CD4-positive, alpha-beta T cell (primary cell): ENCODE results near the gene CHI3L2. TPM values are rescaled to one million over a fixed set of nuclear protein-coding genes. Genes with fewer than 3 reads are reported as not detected.

ENCODE experiments used
- ATAC-seq: fragments of 200-7000 bp; cut with Tn5 transposase; one replicate; pipeline ENCODE4 v1.10.0; 2022; ENCODE audit warnings: mild to moderate bottlenecking; ENCODE audit not compliant: poor library complexity
- CTCF ChIA-PET: fragments of 350-600 bp; sonication (Branson Sonifier 250); formaldehyde crosslinking; loops from one replicate; lab custom pipeline; 2021; ENCODE audit warnings: antibody characterized with exemption, inconsistent platforms; lab: Charles Lee
- POLR2A ChIA-PET: fragments of 350-600 bp; sonication (Branson Sonifier 250); formaldehyde crosslinking; loops from one replicate; lab custom pipeline; 2021; ENCODE audit warnings: antibody characterized with exemption, inconsistent platforms; lab: Charles Lee
- DNase-seq, 14 experiments: peaks; one replicate each; pipeline ENCODE4 v3.0.0-alpha.2; 2013 to 2020; ENCODE audit warnings: mixed read lengths in 2 of 14
- H3K27ac ChIP-seq, 2 donors: one replicate each; pipeline versions ENCODE4 v1.5.1 to v1.7.0; 2013; ENCODE audit warnings: low read length in 2 of 2, low read depth in 1 of 2, mild to moderate bottlenecking in 1 of 2
- H3K27me3 ChIP-seq, 2 experiments: 1 replicate in 1 of 2; 2 replicates in 1 of 2; pipeline versions ENCODE4 v1.6.1 to v1.7.0; 2013; ENCODE audit warnings: low read length in 2 of 2, control low read depth in 1 of 2, mild to moderate bottlenecking in 1 of 2, moderate library complexity in 1 of 2; ENCODE audit not compliant: insufficient read depth in 2 of 2, control insufficient read depth in 1 of 2
- H3K36me3 ChIP-seq: one replicate; pipeline ENCODE4 v1.6.1; 2013; ENCODE audit warnings: low read length, control low read depth; ENCODE audit not compliant: insufficient read depth
- H3K4me1 ChIP-seq: one replicate; pipeline ENCODE4 v1.6.1; 2013; ENCODE audit warnings: low read length, control low read depth; ENCODE audit not compliant: insufficient read depth
- H3K4me3 ChIP-seq: one replicate; pipeline ENCODE4 v1.5.1; 2013; ENCODE audit warnings: mild to moderate bottlenecking, low read length, moderate library complexity
- H3K9me3 ChIP-seq, 2 experiments: 1 replicate in 1 of 2; 2 replicates in 1 of 2; pipeline versions ENCODE4 v1.6.1 to v1.7.0; 2013; ENCODE audit warnings: low read length in 2 of 2, mild to moderate bottlenecking in 2 of 2, control low read depth in 1 of 2, moderate library complexity in 1 of 2; ENCODE audit not compliant: control insufficient read depth in 1 of 2, insufficient read depth in 1 of 2
- H3K27ac Mint-ChIP-seq: one replicate; pipeline ENCODE4 v1.8.0; 2020; ENCODE audit warnings: mixed read lengths
- H3K27me3 Mint-ChIP-seq: one replicate; pipeline ENCODE4 v1.8.0; 2021; ENCODE audit warnings: mixed read lengths
- H3K36me3 Mint-ChIP-seq: one replicate; pipeline ENCODE4 v1.8.0; 2021; ENCODE audit warnings: low read depth, mixed read lengths
- H3K4me1 Mint-ChIP-seq: one replicate; pipeline ENCODE4 v1.8.0; 2021; ENCODE audit warnings: low read depth, mixed read lengths
- H3K4me3 Mint-ChIP-seq: one replicate; pipeline ENCODE4 v1.8.0; 2020; ENCODE audit warnings: mild to moderate bottlenecking, mixed read lengths
- H3K9me3 Mint-ChIP-seq: one replicate; pipeline ENCODE4 v1.8.0; 2020; ENCODE audit warnings: mixed read lengths
- intact Hi-C, 2 experiments: fragments of 100-400 bp; cut with DNase I in 1 of 2; cut with micrococcal nuclease in 1 of 2; formaldehyde crosslinking; loops; one replicate each; pipeline versions ENCODE4 v1.15.1 to v1.9.0; 2023 to 2025; cut with DNase I, micrococcal nuclease
- total RNA-seq, 174 experiments: library from RNA in 2 of 174; stranded (reverse) in 2 of 174; gene quantifications; one replicate each; pipeline ENCODE4 v1.2.3 and lab custom pipeline; 2021 to 2026
- TF ChIP-seq, protein P1 (sequence below): fragments of 200-600 bp; IDR thresholded peaks from one replicate; pipeline ENCODE4 v1.8.0; 2022; ENCODE audit warnings: antibody characterized with exemption, mild to moderate bottlenecking

CHI3L2 gene
- total RNA-seq, 2 experiments from 2014 or later = 13.9 to 15.7 TPM

DNA sequence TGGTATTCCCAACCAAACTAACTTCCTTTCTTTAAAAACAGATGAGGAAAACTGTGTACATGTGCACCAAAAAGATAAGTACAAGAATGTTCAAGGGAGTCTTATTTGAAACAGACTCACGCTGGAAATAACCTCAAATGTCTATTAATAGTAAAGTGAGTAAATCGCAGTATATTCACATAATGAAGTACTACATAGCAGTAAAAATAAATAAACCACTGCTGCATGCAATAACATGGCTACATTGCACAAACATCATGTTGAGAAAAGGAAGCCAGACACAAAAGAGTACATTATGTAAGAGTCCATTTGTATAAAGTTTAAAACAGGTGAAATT, 21.8 kb upstream of the CHI3L2 start:
- Histone ChIP-seq H3K4me3 (no peak overlapping the region), H3K9me3 (no peaks in the 10 kb centered on the region), H3K27ac (peak overlapping the region; percentile 76 to 97), H3K36me3 (no peaks in the 10 kb centered on the region), H3K4me1 (peaks cover 48% of the 10 kb centered on the region), H3K27me3 (no peaks in the 10 kb centered on the region)
- TF ChIP-seq, protein P1, sequence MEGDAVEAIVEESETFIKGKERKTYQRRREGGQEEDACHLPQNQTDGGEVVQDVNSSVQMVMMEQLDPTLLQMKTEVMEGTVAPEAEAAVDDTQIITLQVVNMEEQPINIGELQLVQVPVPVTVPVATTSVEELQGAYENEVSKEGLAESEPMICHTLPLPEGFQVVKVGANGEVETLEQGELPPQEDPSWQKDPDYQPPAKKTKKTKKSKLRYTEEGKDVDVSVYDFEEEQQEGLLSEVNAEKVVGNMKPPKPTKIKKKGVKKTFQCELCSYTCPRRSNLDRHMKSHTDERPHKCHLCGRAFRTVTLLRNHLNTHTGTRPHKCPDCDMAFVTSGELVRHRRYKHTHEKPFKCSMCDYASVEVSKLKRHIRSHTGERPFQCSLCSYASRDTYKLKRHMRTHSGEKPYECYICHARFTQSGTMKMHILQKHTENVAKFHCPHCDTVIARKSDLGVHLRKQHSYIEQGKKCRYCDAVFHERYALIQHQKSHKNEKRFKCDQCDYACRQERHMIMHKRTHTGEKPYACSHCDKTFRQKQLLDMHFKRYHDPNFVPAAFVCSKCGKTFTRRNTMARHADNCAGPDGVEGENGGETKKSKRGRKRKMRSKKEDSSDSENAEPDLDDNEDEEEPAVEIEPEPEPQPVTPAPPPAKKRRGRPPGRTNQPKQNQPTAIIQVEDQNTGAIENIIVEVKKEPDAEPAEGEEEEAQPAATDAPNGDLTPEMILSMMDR = no peak
- Mint-ChIP-seq H3K27ac (peak overlapping the region; percentile 90), H3K9me3 (no peaks in the 10 kb centered on the region), H3K4me1 (peaks cover 89% of the 10 kb centered on the region), H3K36me3 (peaks cover 14% of the 10 kb centered on the region), H3K4me3 (peak overlapping the region; percentile 99), H3K27me3 (no peaks in the 10 kb centered on the region)
- intact Hi-C loops = loop anchor here (1.0 to 10.0 kb wide), 4 partner anchors 11 to 581 kb away; partner anchors contain the start of gene LRIF1 (in 1 of the 2)
- POLR2A ChIA-PET = interaction anchor here (2.8 kb wide), 1 partner anchor 10 kb away, joined by 23 read pairs; no protein-coding TSS in a partner anchor
- DNase-seq (no peak), ATAC-seq (no peak)
- CTCF ChIA-PET = no interaction called here

DNA sequence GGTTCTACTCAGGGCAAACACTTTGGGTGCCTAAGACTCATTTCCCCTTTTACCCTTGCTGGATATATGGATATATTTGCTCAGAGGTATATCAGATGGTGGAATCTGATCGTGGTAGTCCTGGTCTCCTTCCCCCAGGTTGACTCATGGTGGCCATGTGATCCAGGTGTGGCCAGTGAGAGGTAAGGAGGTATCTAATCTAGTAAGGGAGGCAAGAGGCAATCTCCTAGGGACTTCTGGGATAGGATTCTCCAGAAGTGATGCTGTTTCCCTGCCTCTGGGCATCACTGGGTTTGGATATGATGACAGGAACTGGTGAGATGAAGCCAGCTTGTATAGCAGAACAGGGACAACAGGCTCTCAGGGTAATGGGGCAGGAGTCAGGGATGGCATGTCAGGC, 18.6 kb upstream of the CHI3L2 start:
- Histone ChIP-seq H3K4me3 (no peak overlapping the region), H3K4me1 (peaks cover 34% of the 10 kb centered on the region), H3K9me3 (no peaks in the 10 kb centered on the region), H3K27ac (no peak overlapping the region), H3K27me3 (no peaks in the 10 kb centered on the region), H3K36me3 (no peaks in the 10 kb centered on the region)
- no peaks in the 10 kb centered on the region for H3K9me3 Mint-ChIP-seq
- H3K4me1 Mint-ChIP-seq = peaks cover 86% of the 10 kb centered on the region
- TF ChIP-seq, protein P1 = no peak
- no peak overlapping the region for H3K4me3 Mint-ChIP-seq
- POLR2A ChIA-PET = interaction anchor here (0.8 to 1.6 kb wide), 3 partner anchors 8 to 18 kb away, joined by 3 to 6 read pairs (median 3); partner anchors contain the start of genes CHI3L2 and DENND2D
- DNase-seq = no peak
- CTCF ChIA-PET = no interaction called here
- no peaks in the 10 kb centered on the region for H3K27me3 Mint-ChIP-seq
- no peak for ATAC-seq
- no peak overlapping the region for H3K27ac Mint-ChIP-seq
- intact Hi-C loops = loop anchor here in 1 of 2 experiments (5.0 to 10.0 kb wide), 3 partner anchors 247 to 584 kb away; partner anchors contain the start of gene LRIF1
- H3K36me3 Mint-ChIP-seq = peaks cover 10% of the 10 kb centered on the region

DNA sequence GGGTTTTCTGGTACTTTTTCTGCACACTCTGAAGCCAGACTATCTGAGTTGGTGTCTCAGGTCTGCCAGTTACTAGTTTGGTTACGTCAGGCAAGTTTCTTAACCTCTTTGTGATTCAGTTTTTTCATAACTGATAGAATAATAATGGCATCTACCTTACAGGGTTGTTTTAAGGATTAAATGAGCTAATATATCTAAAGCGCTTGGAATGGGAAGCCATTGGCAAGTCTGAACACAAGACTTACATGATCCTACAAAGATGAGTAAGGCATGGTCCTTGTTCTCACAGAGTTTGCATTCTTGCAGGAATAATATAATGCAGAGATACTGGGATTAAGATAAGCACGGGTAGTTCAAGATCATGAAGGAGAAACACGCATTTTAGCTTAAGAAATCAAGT, 17.9 kb upstream of the CHI3L2 start:
- peaks cover 3% of the 10 kb centered on the region for H3K9me3 Mint-ChIP-seq
- no peak overlapping the region for H3K4me3 Mint-ChIP-seq
- peaks cover 15% of the 10 kb centered on the region for H3K36me3 Mint-ChIP-seq
- no peak overlapping the region for H3K27ac Mint-ChIP-seq
- Histone ChIP-seq H3K4me1 (peaks cover 35% of the 10 kb centered on the region), H3K36me3 (no peaks in the 10 kb centered on the region), H3K27ac (no peak overlapping the region), H3K9me3 (no peaks in the 10 kb centered on the region), H3K4me3 (no peak overlapping the region), H3K27me3 (no peaks in the 10 kb centered on the region)
- DNase-seq = no peak
- peaks cover 92% of the 10 kb centered on the region for H3K4me1 Mint-ChIP-seq
- ChIA-PET CTCF (no interaction called here), POLR2A (interaction anchor here (0.8 to 1.6 kb wide), 3 partner anchors 9 to 17 kb away, joined by 3 to 6 read pairs (median 3); partner anchors contain the start of genes CHI3L2 and DENND2D)
- no peaks in the 10 kb centered on the region for H3K27me3 Mint-ChIP-seq
- intact Hi-C loops = loop anchor here in 1 of 2 experiments (5.0 to 10.0 kb wide), 4 partner anchors 247 to 585 kb away; partner anchors contain the start of genes LRIF1 and RAP1A
- TF ChIP-seq, protein P1 = no peak
- ATAC-seq = no peak
